A673 (cell line): ENCODE results near the gene CFAP46.

Experiments
- EZH2 ChIP-seq: fragments of 200-600 bp; sonication (generic); IDR thresholded peaks from 2 replicates; pipeline ENCODE4 v1.6.1; 2017; ENCODE audit warnings: borderline replicate concordance, low read depth, mild to moderate bottlenecking, mixed read lengths, antibody characterized with exemption, low read length; ENCODE audit not compliant: poor library complexity, severe bottlenecking
- TF ChIP-seq, protein P1 (sequence below): fragments of 300-800, 200-600 bp; sonication (generic); conservative IDR thresholded peaks from 2 replicates; pipeline ENCODE4 v1.5.1; 2017; ENCODE audit warnings: low read depth, mild to moderate bottlenecking, antibody characterized with exemption, low read length, moderate library complexity, mixed read lengths

DNA sequence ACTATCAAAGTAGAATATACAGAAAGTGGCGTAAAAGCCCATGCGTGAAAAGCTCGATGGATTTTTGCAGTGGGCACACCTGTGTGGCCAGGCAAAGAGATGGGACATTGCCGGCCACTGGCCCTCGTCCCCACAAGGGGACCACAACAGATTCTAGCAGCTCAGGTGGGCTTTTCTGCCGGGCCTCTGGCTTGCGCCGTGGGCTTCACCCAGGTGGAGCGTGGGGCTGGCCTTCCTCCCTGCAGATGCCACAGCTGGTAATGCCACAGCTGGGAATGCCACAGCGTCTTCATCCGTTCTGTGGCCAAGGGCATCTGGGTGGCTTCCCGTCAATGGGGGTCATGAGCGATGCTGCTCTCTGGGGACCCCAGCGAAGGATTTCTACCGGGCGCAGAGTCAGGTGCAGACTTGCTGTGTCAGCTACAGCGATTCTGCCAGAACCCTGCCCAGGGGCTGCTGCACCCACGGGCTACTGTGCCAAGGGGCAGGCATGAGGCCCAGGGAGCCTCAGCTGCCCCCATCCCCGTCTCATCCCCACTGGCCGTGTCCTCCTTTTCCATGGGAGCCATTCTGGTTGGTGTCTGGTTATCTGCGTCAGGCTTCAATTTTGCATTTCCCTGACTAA, 103.9 kb downstream of the CFAP46 start:
- TF ChIP-seq, protein P1, sequence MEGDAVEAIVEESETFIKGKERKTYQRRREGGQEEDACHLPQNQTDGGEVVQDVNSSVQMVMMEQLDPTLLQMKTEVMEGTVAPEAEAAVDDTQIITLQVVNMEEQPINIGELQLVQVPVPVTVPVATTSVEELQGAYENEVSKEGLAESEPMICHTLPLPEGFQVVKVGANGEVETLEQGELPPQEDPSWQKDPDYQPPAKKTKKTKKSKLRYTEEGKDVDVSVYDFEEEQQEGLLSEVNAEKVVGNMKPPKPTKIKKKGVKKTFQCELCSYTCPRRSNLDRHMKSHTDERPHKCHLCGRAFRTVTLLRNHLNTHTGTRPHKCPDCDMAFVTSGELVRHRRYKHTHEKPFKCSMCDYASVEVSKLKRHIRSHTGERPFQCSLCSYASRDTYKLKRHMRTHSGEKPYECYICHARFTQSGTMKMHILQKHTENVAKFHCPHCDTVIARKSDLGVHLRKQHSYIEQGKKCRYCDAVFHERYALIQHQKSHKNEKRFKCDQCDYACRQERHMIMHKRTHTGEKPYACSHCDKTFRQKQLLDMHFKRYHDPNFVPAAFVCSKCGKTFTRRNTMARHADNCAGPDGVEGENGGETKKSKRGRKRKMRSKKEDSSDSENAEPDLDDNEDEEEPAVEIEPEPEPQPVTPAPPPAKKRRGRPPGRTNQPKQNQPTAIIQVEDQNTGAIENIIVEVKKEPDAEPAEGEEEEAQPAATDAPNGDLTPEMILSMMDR: no peak
- no peak for TF ChIP-seq EZH2
